Panc1 (cell line): ENCODE measurements around the gene CARHSP1.

Experiments used
- CTCF ChIP-seq: fragments of 450-650 bp; IDR thresholded peaks from 2 replicates; pipeline ENCODE4 v1.5.1; 2017; ENCODE audit warnings: mild to moderate bottlenecking
- SIN3A ChIP-seq: IDR thresholded peaks from 2 replicates; pipeline ENCODE4 v1.6.1; 2012; ENCODE audit warnings: low read depth, mild to moderate bottlenecking, low read length, moderate library complexity, borderline replicate concordance; ENCODE audit not compliant: insufficient read depth

- TF ChIP-seq CTCF (no peak), SIN3A (no peak)
Measured at GRCh38 chr16:8867932-8868415, 832 bp downstream of the CARHSP1 start.
